H1 (cell line): Measurements from ENCODE around the gene ACOT9. TPM values are rescaled to one million over a fixed set of nuclear protein-coding genes. Genes with fewer than 3 reads are reported as not detected.

ENCODE experiments used
- CTCF ChIA-PET: fragments of 300-600 bp; sonication (Branson Sonifier 250); formaldehyde crosslinking; loops from one replicate; lab custom pipeline; 2021; ENCODE audit not compliant: partially characterized antibody; lab: Charles Lee
- POLR2A ChIA-PET: fragments of 300-600 bp; sonication (Branson Sonifier 250); formaldehyde crosslinking; loops from one replicate; lab custom pipeline; 2021; ENCODE audit warnings: inconsistent platforms; ENCODE audit not compliant: partially characterized antibody; lab: Charles Lee
- DNase-seq, 2 experiments: peaks; one replicate each; pipeline versions ENCODE4 v3.0.0 to v3.0.0-alpha.2; 2010 to 2022; ENCODE audit warnings: low spot score in 2 of 2, low read depth in 1 of 2, mixed read lengths in 1 of 2
- FAIRE-seq: peaks from 2 replicates; lab custom pipeline; 2011; peaks lifted over from hg19 to GRCh38; lab: Jason Lieb, UNC
- H2AFZ ChIP-seq: 2 replicates; pipeline ENCODE4 v1.8.1; 2012; ENCODE audit warnings: low read length, inconsistent platforms
- H2AK5ac ChIP-seq: 2 replicates; pipeline ENCODE4 v1.6.1; 2013; ENCODE audit warnings: low read depth, low read length
- H2BK120ac ChIP-seq: replicated peaks from 2 replicates; pipeline ENCODE3; 2013; ENCODE audit warnings: low read depth, low read length, inconsistent platforms
- H2BK12ac ChIP-seq: 2 replicates; pipeline ENCODE4 v1.6.1; 2013; ENCODE audit warnings: low read depth, low read length
- H2BK15ac ChIP-seq: 2 replicates; pipeline ENCODE4 v1.6.1; 2013; ENCODE audit warnings: low read length
- H2BK20ac ChIP-seq: 2 replicates; pipeline ENCODE4 v1.6.1; 2013; ENCODE audit warnings: low read length
- H2BK5ac ChIP-seq: 2 replicates; pipeline ENCODE4 v1.6.1; 2013; ENCODE audit warnings: low read depth, low read length
- H3K14ac ChIP-seq: 2 replicates; pipeline ENCODE4 v1.6.1; 2013; ENCODE audit warnings: inconsistent platforms; ENCODE audit not compliant: insufficient read length
- H3K18ac ChIP-seq: 2 replicates; pipeline ENCODE4 v1.6.1; 2013; ENCODE audit warnings: low read length; ENCODE audit errors: extremely low read depth
- H3K23ac ChIP-seq: 2 replicates; pipeline ENCODE4 v1.6.1; 2013; ENCODE audit warnings: inconsistent platforms; ENCODE audit not compliant: insufficient read length
- H3K23me2 ChIP-seq: 2 replicates; pipeline ENCODE4 v1.6.1; 2013; ENCODE audit warnings: low read depth, low read length
- H3K27ac ChIP-seq: 2 replicates; pipeline ENCODE4 v1.6.1; 2011; ENCODE audit warnings: low read depth, low read length, inconsistent platforms
- H3K27me3 ChIP-seq, 4 experiments: replicated peaks in 1 of 4; 1 replicate in 1 of 4; 2 replicates in 3 of 4; pipeline versions ENCODE4 v1.6.1 to v1.8.1; 2011 to 2013; ENCODE audit warnings: low read length in 3 of 4, mild to moderate bottlenecking in 3 of 4, inconsistent platforms in 2 of 4, mixed read lengths in 2 of 4, moderate library complexity in 1 of 4; ENCODE audit not compliant: control insufficient read depth in 3 of 4, insufficient read depth in 3 of 4; ENCODE audit errors: extremely low read depth in 1 of 4
- H3K36me3 ChIP-seq, 4 experiments: 2 replicates each; pipeline versions ENCODE4 v1.6.1 to v1.8.1; 2011 to 2013; ENCODE audit warnings: mild to moderate bottlenecking in 4 of 4, low read length in 3 of 4, moderate library complexity in 2 of 4, control low read depth in 1 of 4, inconsistent platforms in 1 of 4; ENCODE audit not compliant: insufficient read depth in 4 of 4, control insufficient read depth in 2 of 4
- H3K4ac ChIP-seq: replicated peaks from 2 replicates; pipeline ENCODE3; 2013; ENCODE audit warnings: low read length, low read depth, mixed read lengths, inconsistent platforms; ENCODE audit not compliant: insufficient read length
- H3K4me1 ChIP-seq, 4 experiments: replicated peaks in 1 of 4; 1 replicate in 1 of 4; 2 replicates in 3 of 4; pipeline versions ENCODE4 v1.6.1 to v1.8.1; 2011 to 2013; ENCODE audit warnings: low read length in 3 of 4, inconsistent platforms in 2 of 4, mixed read lengths in 1 of 4; ENCODE audit not compliant: insufficient read depth in 4 of 4, control insufficient read depth in 3 of 4
- H3K4me2 ChIP-seq, 2 experiments: 2 replicates each; pipeline versions ENCODE4 v1.6.1 to v1.8.1; 2011 to 2013; ENCODE audit warnings: low read depth in 2 of 2, low read length in 2 of 2, control low read depth in 1 of 2, inconsistent platforms in 1 of 2, mild to moderate bottlenecking in 1 of 2; ENCODE audit not compliant: insufficient read depth in 1 of 2
- H3K4me3 ChIP-seq, 4 experiments: fragments of 200-600, 300-600 bp in 1 of 4; sonication (generic), shearing (Covaris generic), sonication (Bioruptor Twin) in 1 of 4; 2 replicates each; pipeline versions ENCODE4 v1.5.1 to v1.8.1; 2011 to 2016; ENCODE audit warnings: low read length in 4 of 4, low read depth in 3 of 4, control low read depth in 2 of 4, inconsistent platforms in 2 of 4, mild to moderate bottlenecking in 2 of 4, mixed read lengths in 1 of 4, moderate library complexity in 1 of 4; ENCODE audit not compliant: insufficient read depth in 2 of 4; ENCODE audit errors: extremely low read depth in 1 of 4
- H3K56ac ChIP-seq: replicated peaks from 2 replicates; pipeline ENCODE3; 2013; ENCODE audit warnings: low read depth, mild to moderate bottlenecking, mixed read lengths, low read length, inconsistent platforms; ENCODE audit not compliant: insufficient read length
- H3K79me1 ChIP-seq: 2 replicates; pipeline ENCODE4 v1.6.1; 2013; ENCODE audit warnings: low read depth, low read length, control low read depth
- H3K79me2 ChIP-seq, 2 experiments: 2 replicates each; pipeline versions ENCODE4 v1.6.1 to v1.8.1; 2012 to 2013; ENCODE audit warnings: low read length in 2 of 2, mild to moderate bottlenecking in 2 of 2, inconsistent platforms in 1 of 2; ENCODE audit not compliant: insufficient read depth in 2 of 2, control insufficient read depth in 1 of 2
- H3K9ac ChIP-seq, 4 experiments: replicated peaks in 1 of 4; 1 replicate in 1 of 4; 2 replicates in 3 of 4; pipeline versions ENCODE4 v1.6.1 to v1.8.1; 2011 to 2013; ENCODE audit warnings: low read depth in 3 of 4, low read length in 3 of 4, control low read depth in 2 of 4, mild to moderate bottlenecking in 2 of 4, moderate library complexity in 2 of 4, inconsistent platforms in 1 of 4; ENCODE audit errors: extremely low read depth in 1 of 4
- H3K9me3 ChIP-seq, 2 experiments: 2 replicates each; pipeline versions ENCODE4 v1.6.1 to v1.8.1; 2012 to 2013; ENCODE audit warnings: mild to moderate bottlenecking in 2 of 2, moderate library complexity in 2 of 2, control low read depth in 1 of 2, inconsistent platforms in 1 of 2, low read depth in 1 of 2, low read length in 1 of 2, mixed read lengths in 1 of 2; ENCODE audit not compliant: insufficient read depth in 2 of 2
- H4K20me1 ChIP-seq, 2 experiments: replicated peaks in 1 of 2; 2 replicates each; pipeline versions ENCODE3 to v1.8.1; 2011 to 2013; ENCODE audit warnings: inconsistent platforms in 2 of 2, low read length in 2 of 2, mild to moderate bottlenecking in 1 of 2; ENCODE audit not compliant: insufficient read depth in 2 of 2, control insufficient read depth in 1 of 2
- H4K5ac ChIP-seq: 2 replicates; pipeline ENCODE4 v1.6.1; 2013; ENCODE audit warnings: low read length, low read depth, mixed read lengths, inconsistent platforms; ENCODE audit not compliant: insufficient read length
- H4K8ac ChIP-seq: 2 replicates; pipeline ENCODE4 v1.8.0; 2013; ENCODE audit warnings: mild to moderate bottlenecking, moderate library complexity, low read length, inconsistent platforms; ENCODE audit not compliant: insufficient read depth; ENCODE audit errors: extremely low read depth
- H4K91ac ChIP-seq: replicated peaks from 2 replicates; pipeline ENCODE3; 2013; ENCODE audit warnings: low read length, mixed read lengths, inconsistent platforms; ENCODE audit not compliant: insufficient read length
- BACH1 ChIP-seq: IDR thresholded peaks from 2 replicates; pipeline ENCODE4 v1.6.1; 2012; ENCODE audit warnings: low read length, improper control_type of control experiment
- CBX8 ChIP-seq: fragments of 300-800, 300-1000 bp; sonication (generic); IDR thresholded peaks from 2 replicates; pipeline ENCODE4 v1.7.1; 2016; ENCODE audit warnings: low read depth, low read length, borderline replicate concordance
- JUND ChIP-seq: IDR thresholded peaks from 2 replicates; pipeline ENCODE4 v1.6.1; 2011; ENCODE audit warnings: mild to moderate bottlenecking, improper control_type of control experiment, low read length
- KDM5A ChIP-seq: fragments of 200-600 bp; IDR thresholded peaks from 2 replicates; pipeline ENCODE4 v1.7.1; 2012; ENCODE audit warnings: mild to moderate bottlenecking, low read length, inconsistent platforms, mixed read lengths
- POLR2A ChIP-seq, 2 experiments: IDR thresholded peaks; 1 replicate in 1 of 2; 2 replicates in 1 of 2; pipeline ENCODE4 v1.6.1; 2011; ENCODE audit warnings: low read depth in 2 of 2, low read length in 2 of 2, mild to moderate bottlenecking in 2 of 2; ENCODE audit errors: control extremely low read depth in 1 of 2
- RFX5 ChIP-seq: IDR thresholded peaks from 2 replicates; pipeline ENCODE4 v1.6.1; 2011; ENCODE audit warnings: low read depth, low read length, improper control_type of control experiment, borderline replicate concordance
- RXRA ChIP-seq: IDR thresholded peaks from 2 replicates; pipeline ENCODE4 v1.6.1; 2011; ENCODE audit warnings: low read depth, mild to moderate bottlenecking, low read length, moderate library complexity; ENCODE audit not compliant: insufficient read depth
- SP1 ChIP-seq: IDR thresholded peaks from 2 replicates; pipeline ENCODE4 v1.6.1; 2011; ENCODE audit warnings: low read depth, low read length
- TEAD4 ChIP-seq: IDR thresholded peaks from 2 replicates; pipeline ENCODE4 v1.6.1; 2012; ENCODE audit warnings: low read depth, low read length, inconsistent platforms, mixed read lengths
- WGBS, 2 experiments: shearing (Covaris generic) in 1 of 2; methylation state at CpG; one replicate each; pipeline versions ENCODE4 v1.1.6 to v1.1.7; 2013 to 2015; ENCODE audit warnings: low lambda C conversion rate in 2 of 2, mixed read lengths in 2 of 2, inconsistent platforms in 1 of 2, low coverage in 1 of 2, missing lambda C conversion rate in 1 of 2; ENCODE audit not compliant: insufficient replicate concordance in 2 of 2, insufficient coverage in 1 of 2, insufficient read length in 1 of 2; ENCODE audit errors: extremely low coverage in 1 of 2, missing lambda C conversion rate in 1 of 2; 5-methylcytosine and 5-hydroxymethylcytosine counted together
- polyA plus RNA-seq, 7 experiments: library from polyadenylated mRNA; depleted of rRNA in 3 of 7; stranded (reverse) in 5 of 7; unstranded in 2 of 7; fragments of >200 nt in 5 of 7; fragments of 200-250 nt in 2 of 7; gene quantifications; 1 replicate in 5 of 7; 2 replicates in 1 of 7; 4 replicates in 1 of 7; pipeline versions ENCODE4 v1.2.1 to v1.2.3, GENCODE V29; 2011 to 2013; ENCODE audit warnings: missing spikeins in 2 of 7, mixed read lengths in 2 of 7
- total RNA-seq: library from RNA; stranded (reverse); fragmentation: NEBNext Ultra II Directional; extraction: Animal tissue kit (Norgen Biotek cat#: 25700); gene quantifications from 2 replicates; pipeline ENCODE4 v1.2.1, GENCODE V29; 2021
- TF ChIP-seq, protein P1 (sequence below): IDR thresholded peaks from 2 replicates; pipeline ENCODE4 v1.6.1; 2012; ENCODE audit warnings: inconsistent platforms

Gene ACOT9
- total and polyA plus RNA-seq, 2 of the 8 experiments (the other 6 are each of a cell fraction or from before 2014, with no cell fraction given) = 20.7 to 39.5 TPM

DNA sequence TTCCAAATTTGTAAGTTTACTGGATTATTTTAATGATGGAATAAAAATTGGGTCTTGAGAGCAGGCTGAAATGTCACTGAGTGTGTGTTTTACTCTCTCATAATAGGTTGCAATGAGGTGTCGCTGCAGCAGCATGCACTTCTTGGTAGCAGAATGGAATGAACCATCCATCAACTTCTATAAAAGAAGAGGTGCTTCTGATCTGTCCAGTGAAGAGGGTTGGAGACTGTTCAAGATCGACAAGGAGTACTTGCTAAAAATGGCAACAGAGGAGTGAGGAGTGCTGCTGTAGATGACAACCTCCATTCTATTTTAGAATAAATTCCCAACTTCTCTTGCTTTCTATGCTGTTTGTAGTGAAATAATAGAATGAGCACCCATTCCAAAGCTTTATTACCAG, 42.5 kb upstream of the ACOT9 start:
- no peak overlapping the region for H3K56ac ChIP-seq
- no peaks in the 10 kb centered on the region for H3K27me3 ChIP-seq
- no peak overlapping the region for H2BK120ac ChIP-seq
- H2BK5ac ChIP-seq = no peak overlapping the region
- no peaks in the 10 kb centered on the region for H3K79me2 ChIP-seq
- H3K18ac ChIP-seq = no peak overlapping the region
- H3K27ac ChIP-seq = no peak overlapping the region
- H3K9ac ChIP-seq = no peak overlapping the region
- H2AFZ ChIP-seq = no peak overlapping the region
- H3K23me2 ChIP-seq = peaks cover 3% of the 10 kb centered on the region; the same call in 1 of the 2 replicates
- no peaks in the 10 kb centered on the region for H3K9me3 ChIP-seq
- H3K23ac ChIP-seq = no peak overlapping the region
- H3K4me1 ChIP-seq = no peaks in the 10 kb centered on the region
- no peak overlapping the region for H2BK20ac ChIP-seq
- no peak overlapping the region for H3K4me3 ChIP-seq
- 89% methylated on average over 2 of the region's 2 CpGs; no CpG with 5 or more reads in 1 of the 2 experiments for WGBS, 2 experiments
- no peak overlapping the region for H3K4me2 ChIP-seq
- no peaks in the 10 kb centered on the region for H4K20me1 ChIP-seq
- H3K36me3 ChIP-seq = peaks cover 0 to 8% (median 0%) of the 10 kb centered on the region in 4 experiments; a peak in 1 of 8 replicates
- no peak overlapping the region for H4K8ac ChIP-seq
- H2BK15ac ChIP-seq = no peak overlapping the region
- H3K79me1 ChIP-seq = no peaks in the 10 kb centered on the region
- H4K91ac ChIP-seq = no peak overlapping the region
- H2BK12ac ChIP-seq = no peak overlapping the region
- ChIA-PET CTCF (interaction anchor here (3.6 kb wide), 1 partner anchor 116 kb away, joined by 20 read pairs; no protein-coding TSS in a partner anchor), POLR2A (no interaction called here)
- no peak for DNase-seq
- H2AK5ac ChIP-seq = no peak overlapping the region
- no peak overlapping the region for H4K5ac ChIP-seq
- no peak overlapping the region for H3K14ac ChIP-seq
- no peak for FAIRE-seq
- no peak overlapping the region for H3K4ac ChIP-seq
- TF ChIP-seq SP1 (no peak), KDM5A (no peak), BACH1 (no peak), RXRA (no peak), RFX5 (no peak), JUND (no peak), TEAD4 (no peak), POLR2A (IDR thresholded peaks at IDR 0.05; ENCODE audit: control extremely low read depth in 1 of 2, low read depth in 2 of 2, low read length in 2 of 2) (no peak), CBX8 (no peak)
- TF ChIP-seq, protein P1, sequence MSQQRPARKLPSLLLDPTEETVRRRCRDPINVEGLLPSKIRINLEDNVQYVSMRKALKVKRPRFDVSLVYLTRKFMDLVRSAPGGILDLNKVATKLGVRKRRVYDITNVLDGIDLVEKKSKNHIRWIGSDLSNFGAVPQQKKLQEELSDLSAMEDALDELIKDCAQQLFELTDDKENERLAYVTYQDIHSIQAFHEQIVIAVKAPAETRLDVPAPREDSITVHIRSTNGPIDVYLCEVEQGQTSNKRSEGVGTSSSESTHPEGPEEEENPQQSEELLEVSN = no peak
